Activated B cell treated with CpG ODN at 0.5 μM for 24 hours (primary cell): ENCODE data around the gene SNRNP48. TPM values are rescaled to one million over a fixed set of nuclear protein-coding genes. Genes with fewer than 3 reads are reported as not detected.

Source experiments
- ATAC-seq: fragments of 200-7000 bp; cut with Tn5 transposase; one replicate; pipeline ENCODE4 v1.10.0; 2021; ENCODE audit warnings: low read depth, mild to moderate bottlenecking, moderate library complexity
- CTCF ChIA-PET: fragments of 350-600 bp; sonication (Branson Sonifier 250); formaldehyde crosslinking; loops from one replicate; lab custom pipeline; 2021; ENCODE audit warnings: antibody characterized with exemption; lab: Charles Lee
- POLR2A ChIA-PET: fragments of 350-600 bp; sonication (Branson Sonifier 250); formaldehyde crosslinking; loops from one replicate; lab custom pipeline; 2021; ENCODE audit warnings: antibody characterized with exemption; lab: Charles Lee
- DNase-seq: peaks from one replicate; pipeline ENCODE4 v3.0.0; 2022
- H3K27ac Mint-ChIP-seq: one replicate; pipeline ENCODE4 v1.8.0; 2020; ENCODE audit warnings: mixed read lengths
- H3K27me3 Mint-ChIP-seq: one replicate; pipeline ENCODE4 v1.8.0; 2021; ENCODE audit warnings: mixed read lengths
- H3K36me3 Mint-ChIP-seq: one replicate; pipeline ENCODE4 v1.8.0; 2021; ENCODE audit warnings: low read depth, mixed read lengths
- H3K4me1 Mint-ChIP-seq: one replicate; pipeline ENCODE4 v1.8.0; 2021; ENCODE audit warnings: mixed read lengths
- H3K4me3 Mint-ChIP-seq: one replicate; pipeline ENCODE4 v1.8.0; 2020; ENCODE audit warnings: mild to moderate bottlenecking, mixed read lengths
- H3K9me3 Mint-ChIP-seq: one replicate; pipeline ENCODE4 v1.8.0; 2020; ENCODE audit warnings: mixed read lengths
- intact Hi-C: fragments of 100-400 bp; cut with micrococcal nuclease; formaldehyde crosslinking; loops from one replicate; pipeline ENCODE4 v1.15.1; 2024
- total RNA-seq: library from RNA; stranded (reverse); gene quantifications from 2 replicates; pipeline ENCODE4 v1.2.3, GENCODE V29; 2022
- TF ChIP-seq, protein P1 (sequence below): fragments of 200-600 bp; IDR thresholded peaks from one replicate; pipeline ENCODE4 v1.8.0; 2022; ENCODE audit warnings: antibody characterized with exemption, mild to moderate bottlenecking

SNRNP48 gene
- total RNA-seq, 1 donor from 2014 or later = 18.7 TPM

DNA sequence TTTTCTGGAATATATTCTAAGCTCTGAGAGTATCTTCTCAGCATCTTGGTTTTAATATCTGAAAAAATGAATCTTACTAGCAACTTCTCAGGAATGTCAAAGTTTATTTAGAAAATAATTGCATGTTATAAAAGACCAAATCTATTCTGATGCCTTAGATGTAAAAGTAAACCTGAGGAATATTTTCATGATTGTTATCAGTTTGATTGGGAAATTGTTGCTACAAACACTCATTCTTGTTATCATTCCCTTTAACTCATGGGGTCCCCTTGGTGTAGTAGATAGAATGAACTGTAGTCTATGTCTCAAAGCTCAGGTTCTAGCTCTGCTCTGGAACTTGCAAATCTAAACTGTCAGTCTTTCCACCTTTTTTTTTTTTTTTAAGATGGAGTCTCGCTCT lies 50.0 kb downstream of the SNRNP48 start:
- TF ChIP-seq, protein P1, sequence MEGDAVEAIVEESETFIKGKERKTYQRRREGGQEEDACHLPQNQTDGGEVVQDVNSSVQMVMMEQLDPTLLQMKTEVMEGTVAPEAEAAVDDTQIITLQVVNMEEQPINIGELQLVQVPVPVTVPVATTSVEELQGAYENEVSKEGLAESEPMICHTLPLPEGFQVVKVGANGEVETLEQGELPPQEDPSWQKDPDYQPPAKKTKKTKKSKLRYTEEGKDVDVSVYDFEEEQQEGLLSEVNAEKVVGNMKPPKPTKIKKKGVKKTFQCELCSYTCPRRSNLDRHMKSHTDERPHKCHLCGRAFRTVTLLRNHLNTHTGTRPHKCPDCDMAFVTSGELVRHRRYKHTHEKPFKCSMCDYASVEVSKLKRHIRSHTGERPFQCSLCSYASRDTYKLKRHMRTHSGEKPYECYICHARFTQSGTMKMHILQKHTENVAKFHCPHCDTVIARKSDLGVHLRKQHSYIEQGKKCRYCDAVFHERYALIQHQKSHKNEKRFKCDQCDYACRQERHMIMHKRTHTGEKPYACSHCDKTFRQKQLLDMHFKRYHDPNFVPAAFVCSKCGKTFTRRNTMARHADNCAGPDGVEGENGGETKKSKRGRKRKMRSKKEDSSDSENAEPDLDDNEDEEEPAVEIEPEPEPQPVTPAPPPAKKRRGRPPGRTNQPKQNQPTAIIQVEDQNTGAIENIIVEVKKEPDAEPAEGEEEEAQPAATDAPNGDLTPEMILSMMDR = no peak

DNA sequence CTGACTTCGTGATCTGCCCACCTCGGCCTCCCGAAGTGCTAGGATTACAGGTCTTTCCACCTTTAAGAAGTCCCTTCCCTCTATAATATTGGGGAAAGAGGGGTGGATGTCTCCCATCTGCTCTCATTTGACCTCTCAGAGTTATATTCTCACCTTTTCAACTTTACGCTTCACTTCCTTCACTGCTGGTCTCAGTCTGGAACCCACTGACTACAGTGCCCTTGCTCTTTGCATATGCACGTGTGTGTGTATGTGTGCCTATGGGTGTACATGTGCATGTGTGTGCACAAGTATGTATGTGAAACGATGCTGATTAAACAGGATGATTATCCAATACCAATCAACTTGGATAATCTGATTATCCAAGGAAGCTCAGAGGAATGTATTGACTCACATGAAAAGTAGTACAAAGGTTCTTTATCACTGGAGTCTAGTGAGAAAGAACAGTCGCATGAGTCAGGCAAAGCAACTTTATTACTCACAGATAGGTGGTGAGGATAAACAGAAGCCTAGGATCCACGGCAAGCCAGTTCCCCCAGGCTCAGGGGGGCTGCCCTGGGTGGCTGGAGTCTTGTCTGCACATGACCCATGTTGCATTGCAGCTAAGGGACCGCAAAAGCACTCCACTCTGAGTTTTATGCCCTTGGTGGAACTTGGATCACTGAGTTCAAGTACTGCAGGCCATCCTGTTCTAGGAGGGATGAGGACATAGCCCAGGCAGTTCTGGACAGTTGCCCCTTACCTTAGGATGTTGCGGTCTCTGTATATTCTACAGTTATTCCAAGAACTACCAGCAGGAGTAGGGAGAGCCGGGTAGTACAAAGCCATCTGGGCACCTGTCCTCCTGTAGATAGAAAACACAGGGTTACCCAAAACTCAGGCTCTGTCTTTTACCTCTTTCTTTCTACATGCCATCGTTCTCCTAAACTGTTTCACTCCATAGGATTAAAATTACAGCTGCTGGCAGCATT lies 50.9 kb downstream of the SNRNP48 start:
- TF ChIP-seq, protein P1 = no peak
- Mint-ChIP-seq H3K4me1 (no peaks in the 10 kb centered on the region), H3K9me3 (no peaks in the 10 kb centered on the region), H3K4me3 (no peak overlapping the region), H3K27ac (no peak overlapping the region), H3K27me3 (peaks cover 2% of the 10 kb centered on the region), H3K36me3 (no peaks in the 10 kb centered on the region)
- ATAC-seq (no peak), DNase-seq (no peak)
- ChIA-PET POLR2A (no interaction called here), CTCF (no interaction called here)
- intact Hi-C loops = no loop called here

More for the DNA sequence above, 50.0 kb downstream of the SNRNP48 start:
- intact Hi-C loops = no loop called here
- ATAC-seq = no peak
- no peak overlapping the region for H3K4me3 Mint-ChIP-seq
- H3K9me3 Mint-ChIP-seq = no peaks in the 10 kb centered on the region
- POLR2A ChIA-PET = no interaction called here
- DNase-seq = no peak
- H3K27me3 Mint-ChIP-seq = peaks cover 2% of the 10 kb centered on the region
- no peaks in the 10 kb centered on the region for H3K4me1 Mint-ChIP-seq
- H3K36me3 Mint-ChIP-seq = no peaks in the 10 kb centered on the region
- CTCF ChIA-PET = no interaction called here
- no peak overlapping the region for H3K27ac Mint-ChIP-seq

DNA sequence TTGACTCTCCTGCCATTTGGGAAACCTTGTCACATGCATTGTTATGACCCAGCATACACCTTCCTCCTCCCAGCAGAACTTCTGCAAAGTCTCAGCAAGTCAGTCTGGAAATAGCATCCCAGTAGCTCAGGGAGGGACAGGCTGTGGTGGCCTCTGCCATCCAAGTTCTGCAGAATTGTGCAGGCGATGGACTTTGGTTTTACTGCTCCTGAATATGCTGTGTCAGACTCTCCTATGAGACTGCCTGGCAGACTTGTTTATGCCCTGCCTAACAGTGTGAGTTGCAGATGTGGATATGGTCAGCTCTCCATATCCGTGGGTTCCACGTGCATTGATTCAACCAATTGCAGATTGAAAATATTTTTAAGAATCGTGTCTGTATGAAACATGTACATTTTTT lies 52.8 kb downstream of the SNRNP48 start:
- CTCF ChIA-PET = no interaction called here
- POLR2A ChIA-PET = no interaction called here
- intact Hi-C loops = no loop called here

DNA sequence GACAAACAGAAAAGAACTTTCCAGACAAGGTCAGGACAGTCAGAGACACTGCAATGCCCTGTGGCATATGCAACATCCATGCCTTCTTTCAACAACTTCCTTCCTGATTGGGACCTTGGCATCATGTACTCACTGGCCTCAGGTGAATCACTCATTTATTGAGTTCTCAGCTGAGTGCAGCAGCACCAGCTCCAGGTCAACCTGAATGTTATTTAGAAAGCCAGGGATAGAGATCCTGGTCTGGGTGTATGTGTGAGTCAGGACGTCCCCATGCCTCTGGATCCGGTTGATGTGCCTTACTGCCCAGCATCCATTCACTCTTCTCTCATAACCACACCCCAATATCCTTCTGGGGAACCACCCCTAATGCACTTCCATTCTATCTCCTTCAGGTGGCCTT lies 54.4 kb downstream of the SNRNP48 start:
- ChIA-PET CTCF (no interaction called here), POLR2A (no interaction called here)
- Mint-ChIP-seq H3K27ac (no peak overlapping the region), H3K9me3 (no peaks in the 10 kb centered on the region), H3K4me1 (peaks cover 10% of the 10 kb centered on the region), H3K27me3 (no peaks in the 10 kb centered on the region), H3K36me3 (no peaks in the 10 kb centered on the region), H3K4me3 (no peak overlapping the region)
- TF ChIP-seq, protein P1 = no peak
- intact Hi-C loops = no loop called here
- DNase-seq = no peak
- no peak for ATAC-seq

More for the DNA sequence above, 52.8 kb downstream of the SNRNP48 start:
- H3K36me3 Mint-ChIP-seq = no peaks in the 10 kb centered on the region
- H3K27me3 Mint-ChIP-seq = no peaks in the 10 kb centered on the region
- H3K4me1 Mint-ChIP-seq = peaks cover 4% of the 10 kb centered on the region
- H3K4me3 Mint-ChIP-seq = no peak overlapping the region
- H3K27ac Mint-ChIP-seq = no peak overlapping the region
- TF ChIP-seq, protein P1 = no peak
- no peaks in the 10 kb centered on the region for H3K9me3 Mint-ChIP-seq
- ATAC-seq = no peak
- no peak for DNase-seq

DNA sequence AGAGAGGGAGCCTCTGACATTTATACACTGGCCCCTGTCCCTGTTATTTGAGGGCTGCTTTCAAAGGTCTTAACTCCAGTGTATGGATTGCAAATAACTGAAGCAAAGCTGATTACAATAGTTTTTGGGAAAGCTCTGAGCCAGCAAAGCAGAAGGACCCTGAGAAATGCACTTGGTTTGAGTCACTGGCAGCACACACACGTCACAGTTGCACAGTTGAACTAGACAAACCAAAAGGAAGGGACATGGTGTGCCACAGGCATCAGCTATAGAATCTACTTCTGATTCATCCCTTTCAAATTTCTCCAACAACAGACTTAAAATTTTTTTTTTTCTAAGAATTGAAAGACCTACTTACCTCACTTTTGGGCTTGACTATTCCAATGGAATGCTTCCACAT lies 56.4 kb downstream of the SNRNP48 start:
- POLR2A ChIA-PET = no interaction called here
- no peak for ATAC-seq
- H3K27me3 Mint-ChIP-seq = no peaks in the 10 kb centered on the region
- H3K9me3 Mint-ChIP-seq = no peaks in the 10 kb centered on the region
- H3K36me3 Mint-ChIP-seq = no peaks in the 10 kb centered on the region
- TF ChIP-seq, protein P1 = no peak
- H3K4me1 Mint-ChIP-seq = peaks cover 14% of the 10 kb centered on the region
- intact Hi-C loops = no loop called here
- no peak for DNase-seq
- CTCF ChIA-PET = no interaction called here
- H3K27ac Mint-ChIP-seq = no peak overlapping the region
- H3K4me3 Mint-ChIP-seq = no peak overlapping the region
